ENCODE data around the gene PGGT1B. TPM values are rescaled to one million over a fixed set of nuclear protein-coding genes. Genes with fewer than 3 reads are reported as not detected.
A peak's percentile ranks its signal among the peaks of the same experiment; 100 is the strongest.
"Not testable (repeated sequence)": the region's sequence is repeated elsewhere in the genome, so short reads cannot be mapped to it uniquely, and the experiment has no call there.

PGGT1B gene
- total RNA-seq, 1 experiment from 2014 or later = 37.7 TPM

- BruUV-seq (replicated peaks) = no TSS peak
- intact Hi-C loops (cut with micrococcal nuclease; ENCODE audit: unreplicated experiment) = no loop called here
- Histone ChIP-seq H3K9me3 (ENCODE audit: control insufficient read depth, insufficient read depth, low read depth, low read length) (peaks cover 1% of the 10 kb centered on the region; the same call in 1 of the 2 replicates), H3K36me3 (ENCODE audit: control insufficient read depth, insufficient read depth, low read length) (no peaks in the 10 kb centered on the region; the same call in 1 of the 2 replicates), H3K27ac (ENCODE audit: low read length) (no peak overlapping the region), H3K27me3 (ENCODE audit: control insufficient read depth, insufficient read depth, low read length) (no peaks in the 10 kb centered on the region), H3K4me1 (ENCODE audit: control insufficient read depth, insufficient read depth, low read length) (peaks cover 15% of the 10 kb centered on the region), H3K4me3 (ENCODE audit: low read depth in 2 of 2, low read length in 2 of 2) (no peak overlapping the region)
- ChIA-PET POLR2A (no interaction called here), CTCF (no interaction called here)
- DNase-seq (ENCODE audit: low read depth, low spot score) (no peak), ATAC-seq (no peak)
- in situ Hi-C loops (cut with HindIII; ENCODE audit: low pct_unique_long_range_greater_than_20kb, low sequenced_read_pairs) = no loop called here
- TF ChIP-seq CTCF (IDR thresholded peaks at IDR 0.05) (no peak), POLR2AphosphoS5 (IDR thresholded peaks at IDR 0.05; ENCODE audit: low read depth, low read length) (no peak), REST (IDR thresholded peaks at IDR 0.05; ENCODE audit: insufficient read depth in 1 of 2, low read depth in 2 of 2, low read length in 1 of 2) (no peak), SIN3A (IDR thresholded peaks at IDR 0.05; ENCODE audit: borderline replicate concordance, insufficient read depth, low read depth, low read length) (no peak), TCF7L2 (IDR thresholded peaks at IDR 0.05; ENCODE audit: low read depth, low read length) (no peak)
Measured at GRCh38 chr5:115257981-115258380, 4.7 kb downstream of the PGGT1B start.

- ATAC-seq, POLR2A ChIA-PET, CTCF ChIA-PET: not testable (repeated sequence)
Measured at GRCh38 chr5:115249379-115249778, 13.3 kb downstream of the PGGT1B start.

GRCh38 chr5:115246361-115246991 is 16.2 kb downstream of the PGGT1B start:
- CTCF ChIA-PET = no interaction called here
- peak; percentile 79; the same call in 1 of the 2 replicates for ATAC-seq

More at GRCh38 chr5:115249379-115249778, 13.3 kb downstream of the PGGT1B start:
- H3K9me3 ChIP-seq (ENCODE audit: control insufficient read depth, insufficient read depth, low read depth, low read length); in situ Hi-C loops (cut with HindIII; ENCODE audit: low pct_unique_long_range_greater_than_20kb, low sequenced_read_pairs); H3K4me3 ChIP-seq (ENCODE audit: low read depth in 2 of 2, low read length in 2 of 2); H3K27ac ChIP-seq (ENCODE audit: low read length); BruUV-seq (replicated peaks); H3K4me1 ChIP-seq (ENCODE audit: control insufficient read depth, insufficient read depth, low read length); DNase-seq (ENCODE audit: low read depth, low spot score); intact Hi-C loops (cut with micrococcal nuclease; ENCODE audit: unreplicated experiment); H3K27me3 ChIP-seq (ENCODE audit: control insufficient read depth, insufficient read depth, low read length); H3K36me3 ChIP-seq (ENCODE audit: control insufficient read depth, insufficient read depth, low read length): not testable (repeated sequence)

More at GRCh38 chr5:115246361-115246991, 16.2 kb downstream of the PGGT1B start:
- DNase-seq (ENCODE audit: low read depth, low spot score) = no peak
- BruUV-seq (replicated peaks) = no TSS peak
- H3K4me3 ChIP-seq (ENCODE audit: low read depth in 2 of 2, low read length in 2 of 2) = no peak overlapping the region
- POLR2A ChIA-PET = no interaction called here
- no peaks in the 10 kb centered on the region for H3K9me3 ChIP-seq (ENCODE audit: control insufficient read depth, insufficient read depth, low read depth, low read length)
- no peaks in the 10 kb centered on the region for H3K27me3 ChIP-seq (ENCODE audit: control insufficient read depth, insufficient read depth, low read length)
- no peaks in the 10 kb centered on the region; the same call in 1 of the 2 replicates for H3K36me3 ChIP-seq (ENCODE audit: control insufficient read depth, insufficient read depth, low read length)
- intact Hi-C loops (cut with micrococcal nuclease; ENCODE audit: unreplicated experiment) = loop anchor here (2.0 kb wide), 1 partner anchor 148 kb away; no protein-coding TSS in a partner anchor
- no peaks in the 10 kb centered on the region for H3K4me1 ChIP-seq (ENCODE audit: control insufficient read depth, insufficient read depth, low read length)
- in situ Hi-C loops (cut with HindIII; ENCODE audit: low pct_unique_long_range_greater_than_20kb, low sequenced_read_pairs) = no loop called here
- no peak overlapping the region for H3K27ac ChIP-seq (ENCODE audit: low read length)
- TF ChIP-seq CTCF (IDR thresholded peaks at IDR 0.05) = peak; percentile 79
- TF ChIP-seq POLR2AphosphoS5 (IDR thresholded peaks at IDR 0.05; ENCODE audit: low read depth, low read length) = no peak
- no peak for TF ChIP-seq REST (IDR thresholded peaks at IDR 0.05; ENCODE audit: insufficient read depth in 1 of 2, low read depth in 2 of 2, low read length in 1 of 2)

Data from Panc1 (cell line).